K562 (cell line): Measurements from ENCODE around the gene PLEKHN1. TPM values are rescaled to one million over a fixed set of nuclear protein-coding genes. Genes with fewer than 3 reads are reported as not detected.

Experiments
- CAMTA2 ChIP-seq: fragments of 250-450 bp; sonication (Bioruptor Pico); conservative IDR thresholded peaks from 2 replicates; pipeline ENCODE4 v1.5.1; 2022
- EGR1 ChIP-seq: fragments of 450-650 bp; conservative IDR thresholded peaks from 2 replicates; pipeline ENCODE4 v1.6.1; 2017; ENCODE audit warnings: mild to moderate bottlenecking
- ILK ChIP-seq: fragments of 450-650 bp; IDR thresholded peaks from 2 replicates; pipeline ENCODE4 v1.6.1; 2016; ENCODE audit warnings: missing genetic modification characterization, low read depth, mild to moderate bottlenecking, missing compliant biosample characterization, moderate library complexity, borderline replicate concordance
- KDM2B ChIP-seq: fragments of 250-450 bp; sonication (Bioruptor Pico); IDR thresholded peaks from 2 replicates; pipeline ENCODE4 v1.8.0; 2021; ENCODE audit warnings: mild to moderate bottlenecking, moderate library complexity
- MTA3 ChIP-seq: fragments of 450-650 bp; formaldehyde crosslinking; IDR thresholded peaks from 2 replicates; pipeline ENCODE4 v1.6.1; 2017; ENCODE audit warnings: mild to moderate bottlenecking, borderline replicate concordance
- NCOA4 ChIP-seq: fragments of 450-650 bp; IDR thresholded peaks from 2 replicates; pipeline ENCODE4 v1.6.1; 2018; ENCODE audit warnings: mild to moderate bottlenecking; ENCODE audit not compliant: partially characterized antibody
- NFRKB ChIP-seq: fragments of 450-650 bp; IDR thresholded peaks from 2 replicates; pipeline ENCODE4 v1.6.1; 2016; ENCODE audit warnings: low read depth
- PCBP2 ChIP-seq: fragments of 200-400 bp; formaldehyde crosslinking; IDR thresholded peaks from 2 replicates; pipeline ENCODE4 v1.6.1; 2018; ENCODE audit warnings: low read length, low read depth, mild to moderate bottlenecking, moderate library complexity; ENCODE audit not compliant: poor library complexity, severe bottlenecking
- RBBP5 ChIP-seq: fragments of 200-600 bp; sonication (generic); IDR thresholded peaks from 2 replicates; pipeline ENCODE4 v1.6.1; 2012; ENCODE audit warnings: borderline replicate concordance, mild to moderate bottlenecking, low read length, control low read depth, inconsistent platforms; ENCODE audit not compliant: insufficient read depth, poor library complexity, severe bottlenecking
- SETDB1 ChIP-seq: IDR thresholded peaks from one replicate; pipeline ENCODE4 v1.6.1; 2012; ENCODE audit warnings: low read length, control low read depth, inconsistent platforms
- polyA plus RNA-seq, 8 experiments: library from polyadenylated mRNA; depleted of rRNA in 4 of 8; stranded (reverse) in 5 of 8; unstranded in 3 of 8; fragments of >200 nt; fragmentation: Nextera tagmentation in 2 of 8; fragmentation: Illumina TruSeq in 1 of 8; extraction: Ambion mirVana in 2 of 8; extraction: Trizol in 1 of 8; gene quantifications; 2 replicates each; pipeline versions ENCODE4 v1.2.1 to v1.2.3, GENCODE V29; 2011 to 2014; ENCODE audit warnings: inconsistent platforms in 1 of 8, missing spikeins in 1 of 8
- total RNA-seq, 7 experiments: library from RNA; depleted of rRNA in 6 of 7; stranded (reverse); fragments of >200 nt in 6 of 7; fragmentation: Illumina TruSeq in 2 of 7; extraction: Trizol in 2 of 7; gene quantifications; 2 replicates each; pipeline versions ENCODE4 v1.2.1 to v1.2.3, GENCODE V29; 2011 to 2021; ENCODE audit warnings: low replicate concordance in 1 of 7
- TF ChIP-seq, protein P1 (sequence below): fragments of 450-650 bp; IDR thresholded peaks from 2 replicates; pipeline ENCODE4 v1.6.1; 2017; ENCODE audit warnings: antibody characterized with exemption, mild to moderate bottlenecking
- TF ChIP-seq, protein P2 (sequence below): fragments of 450-650 bp; IDR thresholded peaks from 2 replicates; pipeline ENCODE4 v1.6.1; 2016; ENCODE audit warnings: antibody characterized with exemption

The PLEKHN1 gene
- total and polyA plus RNA-seq, 9 of the 15 experiments (the other 6 are each of a cell fraction or from before 2014, with no cell fraction given), result 0.07 to 1.5 (median 0.13) TPM; not detected in 2

GRCh38 chr1:1004780-1005697 lies 38.8 kb downstream of the PLEKHN1 start (continued):
- TF ChIP-seq, protein P1, sequence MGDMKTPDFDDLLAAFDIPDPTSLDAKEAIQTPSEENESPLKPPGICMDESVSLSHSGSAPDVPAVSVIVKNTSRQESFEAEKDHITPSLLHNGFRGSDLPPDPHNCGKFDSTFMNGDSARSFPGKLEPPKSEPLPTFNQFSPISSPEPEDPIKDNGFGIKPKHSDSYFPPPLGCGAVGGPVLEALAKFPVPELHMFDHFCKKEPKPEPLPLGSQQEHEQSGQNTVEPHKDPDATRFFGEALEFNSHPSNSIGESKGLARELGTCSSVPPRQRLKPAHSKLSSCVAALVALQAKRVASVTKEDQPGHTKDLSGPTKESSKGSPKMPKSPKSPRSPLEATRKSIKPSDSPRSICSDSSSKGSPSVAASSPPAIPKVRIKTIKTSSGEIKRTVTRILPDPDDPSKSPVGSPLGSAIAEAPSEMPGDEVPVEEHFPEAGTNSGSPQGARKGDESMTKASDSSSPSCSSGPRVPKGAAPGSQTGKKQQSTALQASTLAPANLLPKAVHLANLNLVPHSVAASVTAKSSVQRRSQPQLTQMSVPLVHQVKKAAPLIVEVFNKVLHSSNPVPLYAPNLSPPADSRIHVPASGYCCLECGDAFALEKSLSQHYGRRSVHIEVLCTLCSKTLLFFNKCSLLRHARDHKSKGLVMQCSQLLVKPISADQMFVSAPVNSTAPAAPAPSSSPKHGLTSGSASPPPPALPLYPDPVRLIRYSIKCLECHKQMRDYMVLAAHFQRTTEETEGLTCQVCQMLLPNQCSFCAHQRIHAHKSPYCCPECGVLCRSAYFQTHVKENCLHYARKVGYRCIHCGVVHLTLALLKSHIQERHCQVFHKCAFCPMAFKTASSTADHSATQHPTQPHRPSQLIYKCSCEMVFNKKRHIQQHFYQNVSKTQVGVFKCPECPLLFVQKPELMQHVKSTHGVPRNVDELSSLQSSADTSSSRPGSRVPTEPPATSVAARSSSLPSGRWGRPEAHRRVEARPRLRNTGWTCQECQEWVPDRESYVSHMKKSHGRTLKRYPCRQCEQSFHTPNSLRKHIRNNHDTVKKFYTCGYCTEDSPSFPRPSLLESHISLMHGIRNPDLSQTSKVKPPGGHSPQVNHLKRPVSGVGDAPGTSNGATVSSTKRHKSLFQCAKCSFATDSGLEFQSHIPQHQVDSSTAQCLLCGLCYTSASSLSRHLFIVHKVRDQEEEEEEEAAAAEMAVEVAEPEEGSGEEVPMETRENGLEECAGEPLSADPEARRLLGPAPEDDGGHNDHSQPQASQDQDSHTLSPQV, result peak; percentile 87
- TF ChIP-seq PCBP2 (no peak), KDM2B (CRISPR knock-in tag) (no peak), CAMTA2 (CRISPR knock-in tag) (no peak), RBBP5 (peak; percentile 44), NCOA4 (no peak), ILK (tag) (no peak), SETDB1 (no peak), MTA3 (peak; percentile 89; the same call in 1 of the 2 replicates), EGR1 (no peak; the same call in none of the 2 replicates), NFRKB (peak; percentile 77)
- TF ChIP-seq, protein P2, sequence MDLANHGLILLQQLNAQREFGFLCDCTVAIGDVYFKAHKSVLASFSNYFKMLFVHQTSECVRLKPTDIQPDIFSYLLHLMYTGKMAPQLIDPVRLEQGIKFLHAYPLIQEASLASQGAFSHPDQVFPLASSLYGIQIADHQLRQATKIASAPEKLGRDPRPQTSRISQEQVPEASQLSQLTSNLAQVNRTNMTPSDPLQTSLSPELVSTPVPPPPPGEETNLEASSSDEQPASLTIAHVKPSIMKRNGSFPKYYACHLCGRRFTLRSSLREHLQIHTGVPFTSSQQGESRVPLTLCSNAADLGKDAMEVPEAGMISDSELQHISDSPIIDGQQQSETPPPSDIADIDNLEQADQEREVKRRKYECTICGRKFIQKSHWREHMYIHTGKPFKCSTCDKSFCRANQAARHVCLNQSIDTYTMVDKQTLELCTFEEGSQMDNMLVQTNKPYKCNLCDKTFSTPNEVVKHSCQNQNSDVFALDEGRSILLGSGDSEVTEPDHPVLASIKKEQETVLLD, result peak; percentile 75
